HepG2 (cell line): Measurements from ENCODE around the gene P2RY2. TPM values are rescaled to one million over a fixed set of nuclear protein-coding genes. Genes with fewer than 3 reads are reported as not detected.
A peak's percentile ranks its signal among the peaks of the same experiment; 100 is the strongest.

Source experiments
- FOXA3 ChIP-seq: IDR thresholded peaks from 2 replicates; pipeline ENCODE4 v1.6.1; 2016; ENCODE audit warnings: missing genetic modification reagents, missing compliant biosample characterization
- HMGXB4 ChIP-seq, 2 experiments: sonication (generic) in 1 of 2; formaldehyde crosslinking in 1 of 2; IDR thresholded peaks; 2 replicates each; pipeline versions ENCODE4 v1.4.0 to v1.6.1; 2018 to 2020; ENCODE audit warnings: missing genetic modification reagents in 2 of 2, borderline replicate concordance in 1 of 2, low read depth in 1 of 2, mild to moderate bottlenecking in 1 of 2, missing biosample characterization in 1 of 2
- NR0B2 ChIP-seq: sonication (generic); formaldehyde crosslinking; IDR thresholded peaks from 2 replicates; pipeline ENCODE4 v1.4.0; 2020; ENCODE audit warnings: mild to moderate bottlenecking, missing genetic modification reagents
- NR2F6 ChIP-seq, 2 experiments: IDR thresholded peaks; 2 replicates each; pipeline ENCODE4 v1.6.1; 2016; ENCODE audit warnings: antibody characterized with exemption in 1 of 2, mild to moderate bottlenecking in 1 of 2
- PHB2 ChIP-seq: fragments of 450-650 bp; IDR thresholded peaks from 2 replicates; pipeline ENCODE4 v1.6.1; 2018; ENCODE audit not compliant: partially characterized antibody
- PRPF4 ChIP-seq: fragments of 200-400 bp; formaldehyde crosslinking; IDR thresholded peaks from 2 replicates; pipeline ENCODE4 v1.6.1; 2016; ENCODE audit warnings: low read length, low read depth; ENCODE audit not compliant: poor library complexity, severe bottlenecking
- ZBTB10 ChIP-seq: sonication (generic); formaldehyde crosslinking; IDR thresholded peaks from 2 replicates; pipeline ENCODE4 v1.4.0; 2020; ENCODE audit warnings: missing genetic modification reagents, borderline replicate concordance
- ZBTB33 ChIP-seq: sonication (generic); formaldehyde crosslinking; IDR thresholded peaks from 2 replicates; pipeline ENCODE4 v1.4.0; 2020; ENCODE audit warnings: missing genetic modification reagents
- ZFY ChIP-seq: sonication (generic); formaldehyde crosslinking; IDR thresholded peaks from 2 replicates; pipeline ENCODE4 v1.4.0; 2020; ENCODE audit warnings: missing genetic modification reagents
- ZHX1 ChIP-seq: sonication (generic); formaldehyde crosslinking; IDR thresholded peaks from 2 replicates; pipeline ENCODE4 v1.8.1; 2022; ENCODE audit warnings: low read depth, mild to moderate bottlenecking, missing genetic modification reagents
- ZNF354B ChIP-seq: sonication (generic); formaldehyde crosslinking; IDR thresholded peaks from 2 replicates; pipeline ENCODE4 v1.8.0; 2022; ENCODE audit warnings: mild to moderate bottlenecking, missing genetic modification reagents
- ZNF703 ChIP-seq: sonication (generic); formaldehyde crosslinking; IDR thresholded peaks from 2 replicates; pipeline ENCODE4 v1.5.1; 2020; ENCODE audit warnings: missing genetic modification reagents, mild to moderate bottlenecking, moderate library complexity, borderline replicate concordance
- ZSCAN22 ChIP-seq: sonication (generic); formaldehyde crosslinking; IDR thresholded peaks from 2 replicates; pipeline ENCODE4 v1.4.0; 2020; ENCODE audit warnings: mild to moderate bottlenecking, missing genetic modification reagents
- ZXDC ChIP-seq: sonication (generic); formaldehyde crosslinking; IDR thresholded peaks from 2 replicates; pipeline ENCODE4 v1.5.0; 2020; ENCODE audit warnings: mild to moderate bottlenecking, missing genetic modification reagents
- polyA plus RNA-seq, 8 experiments: library from polyadenylated mRNA; depleted of rRNA in 3 of 8; stranded (reverse) in 7 of 8; unstranded in 1 of 8; fragments of >200 nt; fragmentation: Illumina TruSeq in 4 of 8; extraction: Trizol in 4 of 8; gene quantifications; 2 replicates each; pipeline versions ENCODE4 v1.2.1 to v1.2.3, GENCODE V29; 2011 to 2016; ENCODE audit warnings: low read depth in 4 of 8, missing spikeins in 1 of 8, mixed read lengths in 1 of 8; ENCODE audit not compliant: insufficient read depth in 1 of 8
- total RNA-seq, 5 experiments: library from RNA; depleted of rRNA; stranded (reverse); fragments of >200 nt; fragmentation: Illumina TruSeq; extraction: Trizol; gene quantifications; 2 replicates each; pipeline ENCODE4 v1.2.3, GENCODE V29; 2016; ENCODE audit warnings: low read depth in 1 of 5

The P2RY2 gene
- total and polyA plus RNA-seq, 2 of the 13 experiments (the other 11 are each of a cell fraction or from before 2014, with no cell fraction given) = 0.95 to 3.1 TPM

GRCh38 chr11:73173755-73174494, 44.2 kb upstream of the P2RY2 start (continued):
- TF ChIP-seq PRPF4 (no peak), ZNF354B (CRISPR knock-in tag) (no peak), PHB2 (no peak), NR2F6 (IDR thresholded peaks at IDR 0.05) (peak; percentile 55), NR2F6 (CRISPR knock-in tag; IDR thresholded peaks at IDR 0.05) (peak; percentile 63; the same call in 1 of the 2 replicates), ZBTB10 (CRISPR knock-in tag) (no peak), ZBTB33 (no peak), ZFY (CRISPR knock-in tag) (peak; percentile 21; the same call in 1 of the 2 replicates), NR0B2 (CRISPR knock-in tag) (peak; percentile 19; the same call in 1 of the 2 replicates), HMGXB4 (CRISPR knock-in tag; IDR thresholded peaks at IDR 0.05; ENCODE audit: borderline replicate concordance in 1 of 2, low read depth in 1 of 2) (no peak), ZSCAN22 (no peak), ZHX1 (CRISPR knock-in tag) (no peak), FOXA3 (no peak), ZXDC (CRISPR knock-in tag) (no peak), ZNF703 (CRISPR knock-in tag) (no peak)
